HG02981 (cell line): ENCODE measurements around the gene SUCLA2.

Experiments used
- ATAC-seq: cut with Tn5 transposase; IDR thresholded peaks from one replicate; pipeline ENCODE4 v1.9.1; 2021; ENCODE audit warnings: mild to moderate bottlenecking, moderate library complexity; ENCODE audit not compliant: unreplicated experiment

The SUCLA2 gene

GRCh38 chr13:47904891-47905290 lies 96.2 kb downstream of the SUCLA2 start:
- no peak for ATAC-seq

- no peak for ATAC-seq
Observed at GRCh38 chr13:47904241-47904640, 96.8 kb downstream of the SUCLA2 start.

- ATAC-seq = no peak
Observed at GRCh38 chr13:47903836-47904235, 97.2 kb downstream of the SUCLA2 start.

GRCh38 chr13:47901441-47901840 lies 99.6 kb downstream of the SUCLA2 start:
- ATAC-seq = no peak

- ATAC-seq = no peak
Observed at GRCh38 chr13:47898080-47898479, 103.0 kb downstream of the SUCLA2 start.

GRCh38 chr13:47897411-47898050 lies 103.5 kb downstream of the SUCLA2 start:
- ATAC-seq = no peak

- ATAC-seq = no peak
Observed at GRCh38 chr13:47896546-47896945, 104.5 kb downstream of the SUCLA2 start.

- no peak for ATAC-seq
Observed at GRCh38 chr13:47896111-47896510, 105.0 kb downstream of the SUCLA2 start.

GRCh38 chr13:47893527-47893926 lies 107.5 kb downstream of the SUCLA2 start:
- ATAC-seq = no peak
